ENCODE data around the gene LRFN3. TPM values are rescaled to one million over a fixed set of nuclear protein-coding genes. Genes with fewer than 3 reads are reported as not detected.

LRFN3 gene
- total RNA-seq, 1 donor from 2014 or later = 2.3 TPM

GRCh38 chr19:35911173-35911572, 25.0 kb upstream of the LRFN3 start:
- Histone ChIP-seq H3K27me3 (no peaks in the 10 kb centered on the region), H3K79me2 (ENCODE audit: low read depth) (no peaks in the 10 kb centered on the region), H3K9me3 (ENCODE audit: low read depth) (no peaks in the 10 kb centered on the region), H4K20me1 (ENCODE audit: low read depth) (no peaks in the 10 kb centered on the region), H3K27ac (no peak overlapping the region), H3K9ac (no peak overlapping the region), H3K4me3 (no peak overlapping the region), H3K4me1 (peaks cover 6% of the 10 kb centered on the region), H3K36me3 (no peaks in the 10 kb centered on the region), H2AFZ (replicated peaks) (no peak overlapping the region), H3F3A (ENCODE audit: low read depth) (no peaks in the 10 kb centered on the region), H3K4me2 (no peak overlapping the region)
- Mint-ChIP-seq H3K27me3 (ENCODE audit: insufficient read depth, low read depth) (peaks cover 15% of the 10 kb centered on the region), H3K4me3 (no peak overlapping the region), H3K4me1 (peaks cover 16% of the 10 kb centered on the region), H3K36me3 (no peaks in the 10 kb centered on the region), H3K27ac (no peak overlapping the region), H3K9me3 (no peaks in the 10 kb centered on the region)
- peak; percentile 55 for DNase-seq (ENCODE audit: low spot score)
- no peak for TF ChIP-seq EZH2phosphoT487 (IDR thresholded peaks at IDR 0.05)
- peak; percentile 47 for TF ChIP-seq CTCF (IDR thresholded peaks at IDR 0.05)

- Histone ChIP-seq H3K27me3 (no peaks in the 10 kb centered on the region), H3K4me1 (peaks cover 6% of the 10 kb centered on the region), H2AFZ (replicated peaks) (no peak overlapping the region), H3K9ac (no peak overlapping the region), H3K9me3 (ENCODE audit: low read depth) (no peaks in the 10 kb centered on the region), H4K20me1 (ENCODE audit: low read depth) (no peaks in the 10 kb centered on the region), H3F3A (ENCODE audit: low read depth) (no peaks in the 10 kb centered on the region), H3K27ac (no peak overlapping the region), H3K36me3 (no peaks in the 10 kb centered on the region), H3K4me2 (no peak overlapping the region), H3K4me3 (no peak overlapping the region), H3K79me2 (ENCODE audit: low read depth) (no peaks in the 10 kb centered on the region)
- H3K27ac Mint-ChIP-seq = no peak overlapping the region
- H3K27me3 Mint-ChIP-seq (ENCODE audit: insufficient read depth, low read depth) = peaks cover 15% of the 10 kb centered on the region
- no peak overlapping the region for H3K4me3 Mint-ChIP-seq
- no peaks in the 10 kb centered on the region for H3K9me3 Mint-ChIP-seq
- no peaks in the 10 kb centered on the region for H3K36me3 Mint-ChIP-seq
- TF ChIP-seq EZH2 (IDR thresholded peaks at IDR 0.05) (no peak), CTCF (IDR thresholded peaks at IDR 0.05) (no peak), EZH2phosphoT487 (IDR thresholded peaks at IDR 0.05) (no peak)
- peaks cover 16% of the 10 kb centered on the region for H3K4me1 Mint-ChIP-seq
- DNase-seq (ENCODE audit: low spot score) = no peak
Observed at GRCh38 chr19:35911790-35912189, 24.4 kb upstream of the LRFN3 start.

- Histone ChIP-seq H3K27ac (no peak overlapping the region), H3K4me3 (no peak overlapping the region), H3K27me3 (peaks cover 5% of the 10 kb centered on the region), H4K20me1 (ENCODE audit: low read depth) (no peaks in the 10 kb centered on the region), H3K4me2 (no peak overlapping the region), H3K9ac (no peak overlapping the region), H3K9me3 (ENCODE audit: low read depth) (no peaks in the 10 kb centered on the region), H3F3A (ENCODE audit: low read depth) (no peaks in the 10 kb centered on the region), H2AFZ (replicated peaks) (no peak overlapping the region), H3K36me3 (no peaks in the 10 kb centered on the region), H3K79me2 (ENCODE audit: low read depth) (no peaks in the 10 kb centered on the region), H3K4me1 (peaks cover 6% of the 10 kb centered on the region)
- Mint-ChIP-seq H3K27ac (no peak overlapping the region), H3K27me3 (ENCODE audit: insufficient read depth, low read depth) (peaks cover 12% of the 10 kb centered on the region), H3K4me1 (peaks cover 5% of the 10 kb centered on the region), H3K4me3 (no peak overlapping the region), H3K9me3 (no peaks in the 10 kb centered on the region), H3K36me3 (no peaks in the 10 kb centered on the region)
- TF ChIP-seq EZH2 (IDR thresholded peaks at IDR 0.05) = no peak
- TF ChIP-seq EZH2phosphoT487 (IDR thresholded peaks at IDR 0.05) = no peak
- TF ChIP-seq CTCF (IDR thresholded peaks at IDR 0.05) = no peak
- no peak for DNase-seq (ENCODE audit: low spot score)
Observed at GRCh38 chr19:35913589-35913988, 22.6 kb upstream of the LRFN3 start.

Measured in neural progenitor cell (in vitro differentiated cells).